Raji (cell line): ENCODE data around the gene IQCN.

ENCODE experiments used
- POLR2A ChIP-seq: IDR thresholded peaks from 2 replicates; pipeline ENCODE4 v1.6.1; 2011; ENCODE audit warnings: low read depth, low read length, control low read depth; ENCODE audit not compliant: insufficient read depth

Gene IQCN

DNA sequence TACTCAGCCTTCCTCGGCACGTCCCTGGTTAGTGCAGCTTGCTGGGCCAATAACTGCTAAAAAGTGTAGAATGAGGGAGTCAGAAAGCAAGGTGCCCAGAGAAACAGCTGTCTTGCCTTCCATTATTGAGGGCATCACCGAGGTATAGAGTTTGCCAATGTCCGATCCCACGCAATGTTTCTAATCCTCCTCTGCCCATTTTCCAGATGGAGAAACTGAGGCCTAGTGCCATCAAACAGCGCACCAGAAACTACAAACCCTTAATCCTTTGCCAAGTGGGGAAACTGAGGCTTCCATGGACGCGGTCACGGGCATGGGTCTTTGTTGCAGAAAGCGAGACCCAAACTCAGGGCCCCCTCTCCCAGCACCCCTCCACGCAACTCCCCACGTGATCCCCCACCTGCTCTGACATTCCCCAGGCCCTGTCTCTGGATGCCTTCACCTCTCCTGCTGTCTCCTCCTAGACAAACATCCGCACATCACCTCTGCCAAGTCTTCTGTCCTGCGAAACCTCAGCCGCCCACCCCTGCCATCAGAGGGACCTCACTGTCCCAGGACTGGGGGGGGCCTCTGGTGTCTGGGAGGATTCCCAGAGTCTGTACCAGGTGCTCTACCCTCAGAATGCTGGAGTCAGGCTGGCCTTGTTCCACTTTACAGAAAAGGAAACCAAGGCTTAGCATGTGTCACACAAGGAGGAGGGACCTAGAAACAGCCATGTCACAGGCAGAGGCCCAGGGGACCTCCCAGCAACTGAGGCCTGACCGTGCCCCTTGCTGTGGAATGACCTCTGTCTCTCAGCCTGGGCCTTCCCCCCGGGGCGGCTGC lies 47.1 kb downstream of the IQCN start:
- TF ChIP-seq POLR2A, result peak; percentile 42; the same call in 1 of the 2 replicates

DNA sequence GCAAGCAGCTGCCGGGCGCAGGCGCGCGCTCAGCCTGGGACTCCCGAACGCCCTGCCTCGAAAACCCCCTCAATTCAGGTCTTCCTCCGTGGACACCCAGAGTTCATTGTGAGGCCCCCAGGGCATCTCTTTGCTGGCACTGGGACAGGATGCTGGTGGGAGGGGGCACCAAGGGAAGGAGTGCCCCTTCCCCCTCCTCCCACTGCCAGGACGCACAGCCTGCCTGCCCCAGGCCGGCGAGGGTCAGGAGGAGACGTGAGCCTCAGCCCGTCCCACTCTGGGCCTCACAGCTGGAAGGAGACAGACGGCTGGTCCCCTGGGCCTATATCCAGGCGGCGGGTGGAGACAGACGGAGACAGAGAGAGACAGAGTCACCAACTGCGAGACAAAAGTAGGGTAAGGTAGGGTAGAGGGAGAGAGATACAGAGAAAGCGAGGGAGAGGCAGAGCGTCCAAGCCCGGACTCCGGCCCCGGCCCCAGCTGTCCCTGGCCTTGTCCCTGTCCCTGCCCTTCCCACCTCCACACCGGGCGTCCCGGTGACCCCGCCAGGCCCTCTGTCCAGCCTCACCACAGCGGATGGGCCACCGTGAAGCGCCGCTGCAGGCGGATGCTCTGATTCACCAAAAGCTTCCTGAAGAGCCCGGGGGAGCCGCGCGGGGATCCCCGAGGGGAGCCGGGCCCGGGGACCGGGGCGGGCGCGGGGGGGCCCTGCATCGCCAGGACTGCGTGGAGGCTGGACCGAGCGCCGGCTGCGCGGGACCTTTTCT lies 48.4 kb downstream of the IQCN start, which contains the start of gene PDE4C:
Gene PDE4C (minus strand): TSS at position 737 of the 767 bp plus-strand sequence. CDS start 23 bp downstream, at position 714.
- TF ChIP-seq POLR2A, result no peak

DNA sequence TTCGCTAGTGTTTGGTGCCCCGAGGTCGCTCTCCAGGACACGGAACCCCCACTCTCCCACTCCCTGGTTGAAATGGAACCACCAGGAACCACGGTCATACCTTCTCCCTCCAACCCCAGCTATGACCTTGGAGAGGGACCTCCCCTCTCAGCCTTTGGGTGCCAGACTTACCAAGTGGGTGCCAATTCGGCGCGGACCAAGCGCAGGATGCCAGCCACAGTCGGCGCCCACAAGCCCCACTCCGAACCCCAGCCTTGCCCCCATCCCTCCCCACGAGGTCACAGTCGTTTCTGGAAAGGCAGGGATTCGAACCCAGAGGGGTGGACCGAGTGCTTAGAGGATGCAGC lies 48.9 kb downstream of the IQCN start:
- no peak for TF ChIP-seq POLR2A

DNA sequence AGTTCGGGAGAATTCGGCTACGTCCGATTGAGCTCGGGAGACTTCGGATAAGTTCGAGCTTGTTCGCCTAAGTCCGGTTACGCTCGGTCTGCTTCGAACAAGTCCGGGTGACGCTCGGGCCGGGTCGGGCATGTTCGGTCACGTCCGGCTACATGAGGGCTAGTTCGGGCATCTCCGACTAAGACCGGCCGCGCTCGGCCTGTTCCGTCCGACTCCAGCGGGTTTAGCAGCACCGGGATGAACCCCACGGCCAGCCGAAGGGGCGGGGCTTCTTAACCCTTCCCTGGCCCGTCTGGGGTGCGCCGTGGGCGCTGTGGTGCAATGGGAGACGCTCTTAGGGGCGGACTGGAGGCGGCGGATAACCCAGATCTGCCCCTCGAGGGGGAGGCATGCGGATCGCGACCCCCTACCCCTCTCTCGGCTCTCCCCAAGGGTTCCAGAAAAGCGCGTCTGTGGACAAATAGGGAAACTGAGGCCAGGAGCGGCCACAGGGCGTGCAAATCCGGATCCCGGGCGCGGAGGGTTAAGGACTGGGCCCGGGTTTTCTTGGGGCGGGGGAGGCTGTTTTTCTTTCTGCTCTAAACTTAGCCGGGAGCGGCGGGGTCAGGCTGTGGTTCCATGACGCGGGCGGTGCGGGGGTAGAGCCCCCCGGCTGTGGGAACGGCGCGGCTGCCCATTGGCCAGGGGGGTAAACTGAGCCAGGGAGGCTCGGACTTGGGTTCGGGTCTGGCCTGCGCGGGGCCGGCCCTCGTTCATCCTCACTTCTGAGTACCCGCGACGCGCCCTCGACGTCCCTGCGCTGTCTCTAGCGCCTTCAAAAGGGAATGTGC lies 49.5 kb downstream of the IQCN start:
- no peak for TF ChIP-seq POLR2A

DNA sequence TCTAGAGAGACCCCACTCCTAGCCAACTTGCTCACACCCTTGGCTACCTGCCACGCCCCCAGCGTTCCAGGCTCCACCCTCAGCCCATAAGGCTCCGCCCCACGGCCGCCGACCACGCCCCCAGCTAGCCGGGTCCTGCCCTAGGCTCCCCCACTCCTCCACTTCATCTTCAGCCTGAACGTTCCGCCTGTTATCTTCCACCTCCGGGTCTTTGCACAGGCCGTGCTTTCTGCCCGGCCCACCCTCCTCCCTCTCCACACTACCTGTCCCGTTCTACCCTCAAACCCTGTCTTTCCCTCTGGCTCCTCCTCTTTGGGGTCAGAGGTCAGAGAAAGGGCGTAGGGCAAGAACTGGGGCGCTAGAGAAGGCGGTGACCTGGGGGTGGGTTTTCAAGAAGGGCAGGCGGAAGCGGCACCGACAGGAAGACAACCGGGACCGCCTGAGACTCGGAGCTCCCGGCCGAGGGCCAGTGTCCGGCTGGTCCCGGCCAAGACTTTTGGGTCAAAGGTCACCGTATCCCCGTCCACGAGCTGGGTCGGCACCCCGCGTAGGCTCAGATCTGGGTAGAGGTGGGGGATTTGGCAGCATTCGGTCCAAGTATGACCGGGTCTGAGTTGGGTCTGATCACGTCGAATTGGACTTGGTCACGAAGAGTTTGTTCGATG lies 50.3 kb downstream of the IQCN start:
- TF ChIP-seq POLR2A, result peak; percentile 34; the same call in 1 of the 2 replicates

DNA sequence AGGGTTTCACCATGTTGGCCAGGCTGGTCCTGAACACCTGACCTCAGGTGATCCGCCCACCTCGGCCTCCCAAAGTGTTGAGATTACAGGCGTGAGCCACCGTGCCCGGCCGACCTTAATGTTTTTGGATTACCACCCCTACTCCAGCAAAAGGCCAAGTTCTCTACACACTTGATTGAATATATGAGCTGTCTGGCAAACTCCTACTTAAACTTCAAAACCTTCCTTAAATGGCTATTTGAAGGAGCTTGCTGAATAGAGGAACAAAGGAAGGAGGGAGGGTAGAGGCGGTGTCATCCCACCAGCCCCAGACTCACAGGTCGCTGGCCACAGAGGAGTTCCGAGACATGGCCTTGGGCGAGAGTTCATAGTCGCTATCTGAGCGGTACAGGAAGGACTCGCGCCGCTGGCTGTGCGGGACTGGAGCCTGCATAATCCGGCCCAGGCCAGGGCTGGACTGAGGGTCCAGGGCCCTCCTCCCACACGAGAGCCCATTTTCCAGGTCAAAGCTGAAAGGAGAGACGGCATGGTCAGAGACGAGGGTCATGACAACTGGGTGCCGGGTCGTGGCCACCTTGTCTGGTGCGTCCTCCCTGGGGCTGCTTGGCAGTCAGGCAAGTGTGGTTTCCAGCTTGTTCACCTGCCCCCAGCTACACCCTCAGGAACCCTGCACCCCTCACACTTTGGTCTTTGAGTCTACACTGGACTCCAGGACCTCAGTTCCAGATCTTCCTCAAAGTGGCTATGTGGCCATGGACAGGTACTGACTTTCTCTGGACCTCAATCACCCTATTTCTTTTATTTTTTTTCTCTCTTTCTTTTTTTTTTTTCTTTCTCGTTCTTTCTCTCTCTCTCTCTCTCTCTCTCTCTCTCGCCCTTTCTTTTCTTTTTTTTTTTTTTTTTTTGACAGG lies 52.2 kb downstream of the IQCN start:
- TF ChIP-seq POLR2A, result no peak

DNA sequence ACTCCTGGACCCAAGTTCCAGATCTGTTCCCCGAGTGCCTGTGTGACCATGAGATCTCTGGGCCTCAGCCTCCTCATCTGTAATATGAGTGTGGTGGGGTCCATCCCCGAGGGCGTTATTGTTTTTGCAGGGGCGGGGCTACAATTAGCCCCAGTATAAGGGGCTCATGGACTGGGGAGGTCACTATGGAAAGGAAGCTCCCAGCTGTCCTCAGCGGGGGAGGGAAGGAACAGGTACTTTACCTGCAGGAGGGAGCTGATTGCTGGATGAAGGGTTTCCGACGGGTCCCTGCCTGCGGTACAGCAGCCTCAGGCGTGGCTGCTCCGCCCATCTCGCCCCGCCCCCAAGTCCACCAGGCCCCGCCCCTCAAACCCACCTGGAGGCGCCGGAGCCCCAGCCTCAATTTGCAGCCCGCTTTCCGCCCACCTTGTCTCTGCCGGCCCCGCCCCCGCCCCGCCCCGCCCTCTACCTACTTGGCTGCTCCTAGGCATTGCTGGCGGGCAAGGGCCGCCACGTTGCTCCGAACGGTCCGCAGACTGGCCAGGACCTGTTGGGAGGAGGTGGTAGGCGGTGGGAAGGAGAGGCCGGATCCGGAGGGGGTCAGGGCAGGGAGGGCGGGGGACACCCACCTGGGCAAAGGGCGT lies 53.5 kb downstream of the IQCN start:
- TF ChIP-seq POLR2A, result no peak

DNA sequence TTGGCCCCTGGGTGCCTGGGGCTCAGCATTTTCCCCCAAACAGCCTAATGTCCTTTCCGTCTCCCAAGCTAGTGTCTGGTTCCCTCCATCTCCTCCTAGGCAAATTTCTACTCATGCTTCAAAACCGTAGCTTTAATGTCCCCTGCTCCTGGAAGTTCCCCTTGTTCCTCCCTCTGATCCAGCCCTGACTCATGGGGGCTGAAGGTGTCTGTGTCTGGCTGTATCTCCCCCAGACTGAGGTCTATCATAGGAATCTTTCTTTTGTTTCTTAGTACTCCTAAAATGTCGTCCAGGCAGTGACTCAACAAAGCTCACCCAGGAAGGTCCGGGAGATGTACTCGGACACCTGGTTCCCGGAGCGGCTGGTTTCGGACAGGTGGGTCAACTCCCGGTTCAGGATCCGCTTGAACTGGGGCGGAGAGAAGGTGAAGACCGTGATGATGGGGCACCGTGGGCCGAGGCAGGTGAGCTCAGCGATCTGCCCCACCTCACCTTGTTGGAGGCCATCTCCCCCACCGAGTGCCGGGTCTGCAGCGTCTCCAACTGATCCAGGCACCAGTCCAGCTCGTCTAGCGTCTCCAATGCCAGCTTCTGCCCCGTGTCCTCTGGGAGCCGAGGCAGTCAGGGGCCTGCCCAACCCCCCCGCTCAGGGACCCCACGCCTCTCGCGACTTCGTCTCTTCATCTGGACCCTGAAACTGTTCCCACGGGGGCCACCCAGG lies 54.2 kb downstream of the IQCN start:
- no peak for TF ChIP-seq POLR2A

DNA sequence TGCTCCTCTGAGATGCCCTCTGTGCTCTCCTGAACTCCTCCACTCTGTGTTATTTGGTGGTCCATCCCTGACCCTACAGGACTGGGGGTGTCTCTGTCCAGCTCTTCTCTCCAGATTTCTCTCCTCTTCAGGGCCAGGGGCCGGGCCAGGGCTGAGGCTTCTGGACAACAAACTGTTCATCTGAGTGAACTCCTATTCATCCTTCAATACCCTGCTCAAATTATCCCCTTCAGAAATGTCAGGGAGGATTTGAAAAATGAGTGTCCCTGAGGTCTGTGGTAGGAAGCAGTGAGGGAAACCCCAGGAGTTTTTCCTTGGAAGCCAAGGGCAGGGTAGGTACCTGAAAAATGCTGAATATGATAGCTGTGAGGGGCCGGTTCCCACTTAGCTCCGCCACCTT lies 55.7 kb downstream of the IQCN start:
- no peak for TF ChIP-seq POLR2A

DNA sequence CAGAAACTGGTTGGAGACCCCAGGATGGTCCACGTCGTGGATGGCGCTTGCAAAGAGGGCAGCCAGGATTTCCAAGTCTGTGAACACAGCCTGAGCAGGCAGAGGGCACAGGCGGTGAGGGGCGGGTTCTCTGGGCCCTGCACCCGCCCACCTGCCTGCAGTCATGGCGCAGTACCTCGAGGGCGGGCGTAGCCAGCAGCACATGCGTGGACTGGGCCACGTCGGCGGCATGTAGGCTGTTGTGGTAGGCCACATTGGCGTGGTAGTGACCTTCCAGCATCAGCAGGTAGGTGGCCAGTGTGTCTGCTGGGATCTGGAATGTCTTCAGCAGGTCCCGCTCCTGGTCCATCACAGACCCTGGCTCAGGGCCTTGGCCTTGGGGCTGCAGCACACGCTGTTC lies 56.1 kb downstream of the IQCN start:
- no peak for TF ChIP-seq POLR2A

DNA sequence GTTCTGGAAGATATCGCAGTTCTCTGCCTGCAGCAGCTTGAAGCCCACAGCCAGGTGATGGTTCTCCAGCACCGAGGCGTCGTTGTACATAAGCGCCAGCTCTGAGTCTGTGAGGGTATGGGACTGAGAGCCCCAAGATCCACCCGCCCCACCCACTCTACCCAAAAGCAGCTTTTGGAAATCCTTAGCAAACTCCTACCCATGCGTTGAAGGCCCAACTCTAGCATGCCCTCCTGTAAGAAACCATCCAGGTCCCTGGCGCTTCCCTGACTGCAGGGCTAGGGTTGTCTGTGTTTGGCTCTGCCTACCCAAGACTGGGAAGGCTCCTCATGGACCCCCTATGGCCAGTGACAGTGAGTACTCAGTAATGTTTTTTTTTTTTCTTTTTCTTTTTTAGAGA lies 57.5 kb downstream of the IQCN start:
- TF ChIP-seq POLR2A, result no peak

DNA sequence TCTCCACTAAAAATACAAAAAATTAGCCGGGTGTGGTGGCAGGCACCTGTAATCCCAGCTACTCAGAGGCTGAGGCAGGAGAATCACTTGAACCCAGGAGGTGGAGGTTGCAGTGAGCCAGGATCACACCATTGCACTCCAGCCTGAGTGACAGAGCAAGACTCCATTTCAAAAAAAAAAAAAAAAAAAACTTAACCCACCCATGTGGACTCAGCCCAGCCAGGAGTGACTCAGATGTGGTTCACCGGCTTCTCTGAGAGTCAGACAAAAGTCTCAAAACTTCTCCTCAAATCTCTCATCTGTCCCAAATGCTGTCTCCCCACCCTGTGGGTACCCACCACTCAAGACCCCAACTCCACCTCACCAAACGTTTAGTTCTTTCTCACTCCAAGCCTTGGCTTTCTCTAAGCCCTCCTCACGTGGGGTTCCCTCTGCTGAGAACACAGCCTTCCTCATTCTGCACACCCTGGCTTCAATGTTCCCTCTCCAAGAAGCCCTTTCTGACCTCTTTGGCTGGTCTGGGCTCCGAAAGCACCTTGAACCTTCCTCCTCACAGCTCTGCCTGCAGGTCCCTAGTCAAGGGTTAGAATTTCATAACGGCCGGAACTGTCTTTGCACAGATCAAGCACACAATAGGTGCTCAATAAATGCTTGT lies 59.3 kb downstream of the IQCN start:
- TF ChIP-seq POLR2A, result no peak
